Measurements from ENCODE around the gene GPRC5B.
A peak's percentile ranks its signal among the peaks of the same experiment; 100 is the strongest.

Gene GPRC5B

DNA sequence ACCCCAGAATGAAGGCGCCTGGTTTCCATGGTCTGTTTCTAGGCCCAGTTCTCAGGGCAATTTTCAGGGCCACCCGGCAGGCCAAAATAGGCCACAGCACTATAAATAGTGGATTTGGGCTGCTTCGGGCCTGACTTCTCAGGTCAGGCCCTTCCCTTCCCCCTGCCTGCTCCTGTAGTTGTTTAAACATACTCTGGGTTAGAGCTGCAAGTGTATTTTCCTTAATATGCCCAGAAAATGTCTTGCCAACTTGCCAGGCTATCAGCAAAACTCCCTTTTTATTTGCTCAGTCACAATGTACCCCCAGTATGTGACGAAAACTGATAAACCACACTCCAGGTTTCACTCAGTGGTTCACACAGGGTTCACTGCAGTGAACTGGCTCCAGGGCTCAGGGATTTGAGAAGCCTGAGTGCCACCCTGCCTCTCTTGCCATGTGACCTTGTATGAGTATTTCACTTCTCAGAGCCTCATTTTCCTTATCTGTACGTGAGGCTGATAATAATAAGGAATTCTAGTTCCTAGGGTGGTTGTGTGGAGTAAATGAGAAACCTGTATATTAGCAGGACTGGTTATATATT is 76.5 kb downstream of the GPRC5B start:
- Histone ChIP-seq H3K79me2 (ENCODE audit: insufficient read depth, low read depth) (no peaks in the 10 kb centered on the region), H3K4me3 (IDR thresholded peaks at IDR 0.05; ENCODE audit: insufficient read depth, low read depth, low read length) (no peak overlapping the region), H3K9ac (no peak overlapping the region), H3K27ac (peak overlapping the region; percentile 30; the same call in 1 of the 2 replicates), H2AFZ (ENCODE audit: low read depth) (no peak overlapping the region), H3K4me1 (ENCODE audit: low read depth, poor library complexity, severe bottlenecking) (peaks cover 14% of the 10 kb centered on the region), H3K27me3 (ENCODE audit: insufficient read depth, low read depth) (no peaks in the 10 kb centered on the region), H4K20me1 (ENCODE audit: insufficient read depth) (no peaks in the 10 kb centered on the region), H3K36me3 (ENCODE audit: insufficient read depth) (no peaks in the 10 kb centered on the region), H3K4me2 (no peak overlapping the region; the same call in 1 of the 2 replicates)
- TF ChIP-seq, protein P1, sequence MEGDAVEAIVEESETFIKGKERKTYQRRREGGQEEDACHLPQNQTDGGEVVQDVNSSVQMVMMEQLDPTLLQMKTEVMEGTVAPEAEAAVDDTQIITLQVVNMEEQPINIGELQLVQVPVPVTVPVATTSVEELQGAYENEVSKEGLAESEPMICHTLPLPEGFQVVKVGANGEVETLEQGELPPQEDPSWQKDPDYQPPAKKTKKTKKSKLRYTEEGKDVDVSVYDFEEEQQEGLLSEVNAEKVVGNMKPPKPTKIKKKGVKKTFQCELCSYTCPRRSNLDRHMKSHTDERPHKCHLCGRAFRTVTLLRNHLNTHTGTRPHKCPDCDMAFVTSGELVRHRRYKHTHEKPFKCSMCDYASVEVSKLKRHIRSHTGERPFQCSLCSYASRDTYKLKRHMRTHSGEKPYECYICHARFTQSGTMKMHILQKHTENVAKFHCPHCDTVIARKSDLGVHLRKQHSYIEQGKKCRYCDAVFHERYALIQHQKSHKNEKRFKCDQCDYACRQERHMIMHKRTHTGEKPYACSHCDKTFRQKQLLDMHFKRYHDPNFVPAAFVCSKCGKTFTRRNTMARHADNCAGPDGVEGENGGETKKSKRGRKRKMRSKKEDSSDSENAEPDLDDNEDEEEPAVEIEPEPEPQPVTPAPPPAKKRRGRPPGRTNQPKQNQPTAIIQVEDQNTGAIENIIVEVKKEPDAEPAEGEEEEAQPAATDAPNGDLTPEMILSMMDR (conservative IDR thresholded peaks at IDR 0.05; ENCODE audit: low read depth, low read length): no peak

Measured in KMS-11 (cell line).